Upper lobe of right lung (tissue), 1 donor: ENCODE measurements around the gene PDLIM1. TPM values are rescaled to one million over a fixed set of nuclear protein-coding genes. Genes with fewer than 3 reads are reported as not detected.
A peak's percentile ranks its signal among the peaks of the same experiment; 100 is the strongest.

Experiments
- ATAC-seq: fragments of 200-7000 bp; cut with Tn5 transposase; one replicate; pipeline ENCODE4 v1.9.1; 2020; ENCODE audit warnings: mild to moderate bottlenecking, moderate library complexity
- DNase-seq: peaks from one replicate; pipeline ENCODE4 v3.0.0-alpha.2; 2020
- H3K27ac ChIP-seq: fragments of 200-600 bp; one replicate; pipeline ENCODE4 v1.8.0; 2022
- H3K27me3 ChIP-seq: fragments of 200-600 bp; one replicate; pipeline ENCODE4 v1.8.0; 2022; ENCODE audit warnings: mild to moderate bottlenecking
- H3K36me3 ChIP-seq: fragments of 200-600 bp; one replicate; pipeline ENCODE4 v1.8.0; 2022
- H3K4me1 ChIP-seq: fragments of 200-600 bp; one replicate; pipeline ENCODE4 v1.8.0; 2022
- H3K4me3 ChIP-seq: fragments of 200-600 bp; one replicate; pipeline ENCODE4 v1.8.0; 2022; ENCODE audit warnings: mild to moderate bottlenecking
- H3K9me3 ChIP-seq: fragments of 200-600 bp; one replicate; pipeline ENCODE4 v1.8.0; 2022
- CTCF ChIP-seq: fragments of 200-600 bp; IDR thresholded peaks from one replicate; pipeline ENCODE4 v1.8.0; 2022; ENCODE audit warnings: antibody characterized with exemption
- intact Hi-C: fragments of 100-400 bp; cut with DNase I; formaldehyde crosslinking; loops from one replicate; pipeline ENCODE4 v1.11.0; 2022
- total RNA-seq: library from RNA; stranded (reverse); fragmentation: NEBNext Ultra II Directional; extraction: Animal tissue kit (Norgen Biotek cat#: 25700); gene quantifications from one replicate; pipeline ENCODE4 v1.2.1, GENCODE V29; 2021
- donor health status: DM: no; HTN: yes; CAD: no; lungs with severe emphysema.

PDLIM1 gene
- total RNA-seq, 1 donor from 2014 or later, result 190 TPM

- Histone ChIP-seq H3K4me3 (no peak overlapping the region), H3K27me3 (no peaks in the 10 kb centered on the region), H3K36me3 (no peaks in the 10 kb centered on the region), H3K4me1 (no peaks in the 10 kb centered on the region), H3K9me3 (no peaks in the 10 kb centered on the region), H3K27ac (no peak overlapping the region)
- no peak for TF ChIP-seq CTCF
- DNase-seq, result no peak
- ATAC-seq, result no peak
- intact Hi-C loops, result no loop called here
Measured at GRCh38 chr10:95303535-95303934, 12.7 kb upstream of the PDLIM1 start.

- Histone ChIP-seq H3K4me1 (peaks cover 1% of the 10 kb centered on the region), H3K36me3 (no peaks in the 10 kb centered on the region), H3K4me3 (no peak overlapping the region), H3K9me3 (no peaks in the 10 kb centered on the region), H3K27ac (no peak overlapping the region), H3K27me3 (no peaks in the 10 kb centered on the region)
- ATAC-seq (no peak), DNase-seq (no peak)
- intact Hi-C loops, result no loop called here
- TF ChIP-seq CTCF, result no peak
Measured at GRCh38 chr10:95300022-95300539, 9.3 kb upstream of the PDLIM1 start.

GRCh38 chr10:95297402-95297801 is 6.6 kb upstream of the PDLIM1 start:
- no peak for ATAC-seq
- DNase-seq, result no peak
- TF ChIP-seq CTCF, result no peak
- intact Hi-C loops, result no loop called here
- Histone ChIP-seq H3K4me3 (no peak overlapping the region), H3K9me3 (no peaks in the 10 kb centered on the region), H3K4me1 (peaks cover 8% of the 10 kb centered on the region), H3K27me3 (no peaks in the 10 kb centered on the region), H3K36me3 (no peaks in the 10 kb centered on the region), H3K27ac (no peak overlapping the region)

GRCh38 chr10:95296764-95297163 is 6.0 kb upstream of the PDLIM1 start:
- Histone ChIP-seq H3K4me1 (peaks cover 8% of the 10 kb centered on the region), H3K4me3 (no peak overlapping the region), H3K27me3 (no peaks in the 10 kb centered on the region), H3K36me3 (no peaks in the 10 kb centered on the region), H3K27ac (no peak overlapping the region), H3K9me3 (no peaks in the 10 kb centered on the region)
- DNase-seq (no peak), ATAC-seq (no peak)
- no peak for TF ChIP-seq CTCF
- intact Hi-C loops, result no loop called here

- H3K9me3 ChIP-seq, result no peaks in the 10 kb centered on the region
- H3K27ac ChIP-seq, result peak overlapping the region; percentile 20
- peaks cover 13% of the 10 kb centered on the region for H3K4me1 ChIP-seq
- TF ChIP-seq CTCF, result no peak
- intact Hi-C loops, result no loop called here
- H3K4me3 ChIP-seq, result peak overlapping the region; percentile 29
- no peaks in the 10 kb centered on the region for H3K27me3 ChIP-seq
- no peaks in the 10 kb centered on the region for H3K36me3 ChIP-seq
- ATAC-seq, result peak; percentile 56
- DNase-seq, result peak; percentile 84
Measured at GRCh38 chr10:95295031-95295755, 4.4 kb upstream of the PDLIM1 start.
